Stimulated activated CD8-positive, alpha-beta memory T cell treated with anti-CD3 and anti-CD28 coated beads, Interleukin-2, amount 100 ng/mL, for 48 hours (primary cell): ENCODE data around the gene CDC37L1.

ENCODE experiments used
- DNase-seq, 2 donors: peaks; one replicate each; pipeline ENCODE4 v3.0.0-alpha.2; 2020; ENCODE audit warnings: low read depth in 2 of 2

Gene CDC37L1

GRCh38 chr9:4668604-4669003 is 10.8 kb upstream of the CDC37L1 start:
- DNase-seq: no peak

- DNase-seq: no peak
Measured at GRCh38 chr9:4669890-4670289, 9.5 kb upstream of the CDC37L1 start.

- DNase-seq: no peak
Measured at GRCh38 chr9:4670591-4670990, 8.8 kb upstream of the CDC37L1 start.

GRCh38 chr9:4671737-4672136 is 7.6 kb upstream of the CDC37L1 start:
- DNase-seq: no peak

- no peak for DNase-seq
Measured at GRCh38 chr9:4674783-4675182, 4.6 kb upstream of the CDC37L1 start.

- no peak for DNase-seq
Measured at GRCh38 chr9:4677392-4677791, 2.0 kb upstream of the CDC37L1 start.

- no peak for DNase-seq
Measured at GRCh38 chr9:4678679-4679267, 596 bp upstream of the CDC37L1 start.

GRCh38 chr9:4680173-4680525 is 780 bp downstream of the CDC37L1 start:
- no peak for DNase-seq

GRCh38 chr9:4680750-4681149 is 1.4 kb downstream of the CDC37L1 start:
- no peak for DNase-seq

- DNase-seq: no peak
Measured at GRCh38 chr9:4684820-4685219, 5.5 kb downstream of the CDC37L1 start.

- DNase-seq: no peak
Measured at GRCh38 chr9:4686112-4686511, 6.7 kb downstream of the CDC37L1 start.

- DNase-seq: no peak
Measured at GRCh38 chr9:4686584-4686983, 7.2 kb downstream of the CDC37L1 start.

GRCh38 chr9:4689021-4689420 is 9.7 kb downstream of the CDC37L1 start:
- no peak for DNase-seq

GRCh38 chr9:4689687-4690104 is 10.3 kb downstream of the CDC37L1 start:
- no peak for DNase-seq

GRCh38 chr9:4690144-4690543 is 10.8 kb downstream of the CDC37L1 start:
- DNase-seq: no peak

- DNase-seq: no peak
Measured at GRCh38 chr9:4691795-4692194, 12.4 kb downstream of the CDC37L1 start.

GRCh38 chr9:4700091-4700490 is 20.7 kb downstream of the CDC37L1 start:
- DNase-seq: no peak

GRCh38 chr9:4700932-4701331 is 21.6 kb downstream of the CDC37L1 start:
- DNase-seq: no peak

GRCh38 chr9:4701526-4701925 is 22.2 kb downstream of the CDC37L1 start:
- no peak for DNase-seq

- DNase-seq: no peak
Measured at GRCh38 chr9:4704129-4704528, 24.8 kb downstream of the CDC37L1 start.

- DNase-seq: no peak
Measured at GRCh38 chr9:4706021-4706420, 26.7 kb downstream of the CDC37L1 start.

GRCh38 chr9:4706971-4707622 is 27.7 kb downstream of the CDC37L1 start:
- DNase-seq: no peak

GRCh38 chr9:4709380-4709779 is 30.0 kb downstream of the CDC37L1 start:
- no peak for DNase-seq

GRCh38 chr9:4713849-4714248 is 34.5 kb downstream of the CDC37L1 start:
- no peak for DNase-seq
